CD4-positive, alpha-beta T cell treated with Interleukin-15 for 4 hours (primary cell): ENCODE measurements around the gene KRTAP10-6.
"Not testable (repeated sequence)": the region's sequence is repeated elsewhere in the genome, so short reads cannot be mapped to it uniquely, and the experiment has no call there.

ENCODE experiments used
- DNase-seq: peaks from one replicate; pipeline ENCODE4 v3.0.0-alpha.2; 2020; ENCODE audit warnings: low spot score

Gene KRTAP10-6

DNA sequence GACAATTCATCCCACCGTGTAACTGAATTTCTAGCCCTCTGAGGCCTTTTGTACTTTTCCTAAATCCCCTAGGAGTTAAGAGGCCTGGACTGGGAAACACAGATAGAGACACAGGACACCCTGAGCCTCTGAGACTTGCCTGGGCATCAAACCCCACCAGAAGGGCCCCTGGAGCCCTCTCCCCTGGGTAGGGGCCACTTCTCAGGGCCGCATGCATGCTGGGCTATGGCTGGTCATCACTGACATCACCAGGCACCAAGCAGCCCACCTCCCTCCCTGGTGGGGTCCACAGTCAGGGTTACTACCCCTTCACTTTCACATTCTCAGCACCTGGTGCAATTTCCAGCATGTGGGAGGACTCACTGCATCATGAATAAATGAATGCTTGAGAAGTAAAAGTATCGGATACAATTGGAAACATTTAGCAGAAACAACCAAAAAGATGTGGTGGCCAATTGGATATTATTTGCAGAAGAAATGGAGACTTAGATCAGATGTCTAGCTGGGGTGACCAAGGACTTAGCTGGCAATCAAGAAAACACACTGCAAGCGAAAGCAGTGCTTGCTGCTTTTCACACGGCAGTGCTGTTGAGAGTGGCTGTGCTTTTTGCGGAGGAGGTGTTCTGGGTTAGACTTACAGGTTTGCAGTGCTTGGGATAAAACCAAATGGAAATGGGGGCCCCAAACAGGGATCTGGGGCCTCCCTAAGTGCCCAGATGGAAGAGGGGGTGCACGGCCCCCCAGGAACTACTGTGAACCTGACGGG, 7.1 kb upstream of the KRTAP10-6 start:
- DNase-seq, result no peak

DNA sequence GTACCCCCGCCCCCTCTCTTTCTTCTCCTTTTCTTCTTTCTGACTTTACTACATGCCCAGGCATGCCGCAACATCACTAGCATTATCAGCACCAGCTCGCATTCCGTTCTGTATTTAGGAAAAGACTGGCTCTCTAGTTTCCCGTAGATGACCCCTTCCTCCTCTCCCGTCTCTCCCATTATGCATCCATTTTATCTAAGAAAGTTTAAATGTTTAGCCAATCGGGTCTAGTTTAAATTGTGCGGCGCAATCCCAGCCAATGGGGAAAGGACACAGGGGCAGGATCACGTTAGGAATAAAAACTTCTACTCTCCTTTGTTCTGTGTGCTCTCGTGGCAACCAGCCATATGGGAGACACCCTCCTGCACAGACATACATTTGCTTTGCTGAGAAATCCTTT, 5.8 kb upstream of the KRTAP10-6 start:
- no peak for DNase-seq

DNA sequence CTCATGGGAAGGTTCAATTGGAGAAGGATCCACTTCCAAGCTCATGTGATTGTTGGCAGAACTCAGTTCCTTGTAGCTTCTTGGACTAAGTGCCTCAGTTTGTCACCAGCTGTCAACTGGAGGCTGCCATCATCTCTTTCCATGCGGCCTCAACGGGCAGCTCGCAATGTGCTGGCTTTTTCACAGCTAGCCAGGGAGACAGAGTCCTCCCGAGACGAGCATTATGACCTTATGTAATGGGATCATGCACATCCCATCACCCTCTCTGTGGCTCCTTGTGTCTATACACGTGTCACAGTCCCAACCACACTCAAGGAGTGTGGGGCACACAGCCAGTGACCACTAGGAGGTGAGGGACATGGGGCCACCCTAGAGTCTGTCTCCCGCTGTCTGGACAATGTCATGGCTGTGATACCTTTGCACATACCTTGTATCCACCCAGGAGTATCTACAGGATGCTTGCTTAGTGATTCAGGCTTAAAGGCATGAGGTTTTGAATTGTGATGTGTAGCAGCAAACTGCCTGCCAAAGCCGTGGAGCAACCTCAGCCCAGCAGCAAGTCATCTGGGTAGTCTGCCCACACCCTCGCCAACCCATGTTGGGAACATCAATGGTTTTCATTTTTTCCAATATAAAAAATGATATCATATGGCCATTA, 3.9 kb upstream of the KRTAP10-6 start:
- no peak for DNase-seq

DNA sequence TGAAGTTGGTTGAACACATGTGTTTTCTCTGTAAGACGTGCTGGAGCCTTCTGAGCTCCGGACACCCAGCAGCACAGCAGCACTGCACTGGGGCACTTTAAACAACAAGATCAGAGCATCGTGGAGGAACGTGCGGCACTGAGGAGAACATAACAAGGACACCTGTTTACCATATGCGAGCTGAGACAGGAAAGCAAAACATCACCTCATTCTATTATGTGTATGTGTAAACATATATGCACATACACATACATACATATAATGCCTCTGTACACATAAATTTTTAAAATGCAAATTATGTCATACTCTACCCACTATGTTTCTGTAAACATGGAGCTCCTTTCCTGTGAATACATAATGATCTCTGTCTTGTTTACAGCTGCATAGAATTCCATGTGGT, 3.2 kb upstream of the KRTAP10-6 start:
- no peak for DNase-seq

DNA sequence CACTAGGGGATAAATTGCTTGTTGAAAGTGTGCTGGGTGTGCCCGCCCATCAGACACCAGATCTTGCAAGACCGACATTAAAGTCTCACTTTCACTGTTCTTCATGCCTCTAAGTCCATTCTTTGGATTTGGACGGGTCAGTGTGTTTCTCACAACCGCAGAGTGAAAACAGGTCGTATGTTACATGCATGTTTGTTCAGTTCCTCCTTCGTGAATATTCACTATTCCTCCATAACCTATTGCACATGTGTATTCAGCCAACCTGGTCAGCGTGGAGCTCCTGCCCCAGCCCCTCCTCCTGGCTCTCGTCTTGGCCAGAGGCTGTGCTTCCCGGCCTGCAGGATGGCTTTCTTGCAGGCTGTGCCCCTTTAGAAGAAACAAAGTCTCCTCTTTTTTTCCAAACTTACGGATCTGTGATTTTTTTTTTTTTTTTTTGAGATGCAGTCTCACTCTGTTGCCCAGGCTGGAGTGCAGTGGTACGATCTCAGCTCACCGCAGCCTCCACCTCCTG, 2.2 kb upstream of the KRTAP10-6 start:
- DNase-seq, result no peak

DNA sequence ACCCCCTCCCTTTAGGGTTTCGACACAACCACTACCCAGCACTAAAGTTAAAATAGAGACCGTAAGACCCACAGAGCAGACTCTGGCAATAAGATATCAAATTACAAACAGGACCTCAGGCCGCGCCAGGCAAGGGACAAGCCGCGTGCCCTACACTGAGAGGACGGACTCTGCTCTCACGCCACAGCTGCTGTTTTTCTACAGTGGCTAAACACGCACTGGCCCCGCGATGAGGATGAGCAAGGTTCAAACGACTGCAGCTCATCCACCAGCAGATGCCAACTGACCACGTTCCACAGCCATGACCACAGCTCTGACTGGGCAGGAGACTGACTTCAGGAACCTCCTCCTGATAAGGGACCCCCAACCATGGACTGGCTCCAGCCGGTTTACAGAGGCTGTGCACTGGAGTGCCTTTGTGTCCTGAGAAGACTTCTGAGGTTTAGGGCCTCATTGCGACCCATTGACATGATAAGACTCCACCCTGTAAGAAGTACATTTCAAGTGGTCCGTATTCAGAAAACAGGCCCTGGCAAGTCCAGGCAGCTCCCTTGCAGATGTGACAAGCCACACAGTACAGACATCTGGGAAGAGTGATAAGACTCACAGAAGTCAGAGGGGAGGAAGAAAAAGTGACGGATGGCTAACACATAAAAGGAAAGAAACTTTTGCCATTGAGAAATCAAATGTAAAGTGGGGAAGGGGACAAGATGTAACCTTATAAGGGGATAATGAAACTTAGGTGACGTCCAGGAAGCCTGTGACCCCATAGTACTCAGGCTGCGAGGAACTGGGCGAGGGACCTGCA, 1.5 kb upstream of the KRTAP10-6 start:
- no peak for DNase-seq

DNA sequence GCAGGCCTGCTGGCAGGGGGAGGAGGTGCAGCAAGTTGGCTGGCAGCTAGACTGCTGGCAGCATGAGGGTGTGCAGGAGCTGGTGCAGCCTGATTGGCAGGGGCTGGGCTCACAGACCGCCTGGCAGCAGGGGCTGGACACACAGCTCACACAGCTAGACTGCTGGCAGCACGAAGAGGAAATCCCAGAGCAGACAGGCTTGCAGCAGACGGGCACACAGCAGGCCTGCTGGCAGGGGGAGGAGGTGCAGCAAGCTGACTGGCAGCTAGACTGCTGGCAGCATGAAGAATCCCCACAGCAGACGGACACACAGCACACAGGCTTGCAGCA, 539 bp downstream of the KRTAP10-6 start:
- not testable (repeated sequence) for DNase-seq

DNA sequence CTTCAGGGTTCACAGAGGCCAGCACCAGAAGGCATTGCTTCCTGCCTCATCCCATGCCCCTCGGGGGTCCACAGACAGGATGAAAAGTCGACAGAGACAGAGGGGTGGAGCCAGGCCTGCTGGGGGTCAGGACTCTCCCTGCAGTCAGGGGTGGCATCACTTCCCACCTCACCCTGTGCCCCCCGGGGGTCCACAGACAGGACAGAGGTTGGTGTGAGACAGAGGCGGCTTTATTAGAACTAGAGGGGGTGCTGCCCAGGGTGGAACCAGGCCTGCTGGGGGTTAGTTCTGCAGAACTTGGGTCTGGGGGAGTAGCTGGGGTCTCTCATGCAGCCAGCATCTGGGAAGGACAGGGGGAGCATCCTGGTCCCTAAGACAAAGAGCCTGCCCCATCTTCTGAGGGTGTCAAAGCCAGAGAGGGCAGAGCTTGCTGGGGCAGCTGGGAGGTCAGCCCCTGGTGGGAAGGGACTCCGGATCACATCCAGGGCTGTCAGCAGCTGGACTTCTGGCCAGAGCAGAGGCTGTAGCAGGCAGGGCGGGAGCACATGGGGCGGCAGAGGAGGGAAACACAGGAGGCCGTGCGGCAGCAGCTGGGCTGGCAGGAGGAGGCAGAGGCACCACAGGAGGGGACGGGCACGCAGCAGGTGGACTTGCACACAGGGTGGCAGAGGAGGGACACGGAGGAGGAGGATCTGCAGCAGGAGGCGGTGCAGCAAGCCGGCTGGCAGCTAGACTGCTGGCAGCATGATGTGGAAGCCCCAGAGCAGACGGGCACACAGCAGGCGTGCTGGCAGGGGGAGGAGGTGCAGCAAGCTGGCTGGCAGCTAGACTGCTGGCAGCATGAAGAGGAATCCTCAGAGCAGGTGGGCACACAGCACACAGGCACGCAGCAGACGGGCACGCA, 1.2 kb downstream of the KRTAP10-6 start:
- DNase-seq, result not testable (repeated sequence)

DNA sequence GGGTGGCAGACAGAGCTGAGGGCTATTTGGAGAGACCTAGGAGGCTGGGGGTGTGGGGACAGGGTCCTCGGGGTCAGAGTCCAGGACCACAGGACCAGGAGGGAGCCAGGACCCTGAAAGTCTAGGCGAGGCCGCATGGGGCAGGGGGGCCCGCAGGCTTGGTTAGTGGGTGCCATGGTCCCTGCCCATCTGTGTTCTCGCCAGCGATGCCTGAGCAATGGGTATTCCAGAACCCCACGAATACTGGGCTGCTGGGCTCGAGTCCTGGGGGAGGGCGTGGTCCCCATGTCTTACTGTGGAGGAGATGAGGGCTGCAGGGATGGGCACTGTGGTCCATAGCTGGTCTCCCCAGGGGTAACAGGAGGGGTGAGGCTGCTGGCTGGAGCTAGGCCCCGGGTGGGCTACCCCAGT, 2.0 kb downstream of the KRTAP10-6 start:
- no peak for DNase-seq

DNA sequence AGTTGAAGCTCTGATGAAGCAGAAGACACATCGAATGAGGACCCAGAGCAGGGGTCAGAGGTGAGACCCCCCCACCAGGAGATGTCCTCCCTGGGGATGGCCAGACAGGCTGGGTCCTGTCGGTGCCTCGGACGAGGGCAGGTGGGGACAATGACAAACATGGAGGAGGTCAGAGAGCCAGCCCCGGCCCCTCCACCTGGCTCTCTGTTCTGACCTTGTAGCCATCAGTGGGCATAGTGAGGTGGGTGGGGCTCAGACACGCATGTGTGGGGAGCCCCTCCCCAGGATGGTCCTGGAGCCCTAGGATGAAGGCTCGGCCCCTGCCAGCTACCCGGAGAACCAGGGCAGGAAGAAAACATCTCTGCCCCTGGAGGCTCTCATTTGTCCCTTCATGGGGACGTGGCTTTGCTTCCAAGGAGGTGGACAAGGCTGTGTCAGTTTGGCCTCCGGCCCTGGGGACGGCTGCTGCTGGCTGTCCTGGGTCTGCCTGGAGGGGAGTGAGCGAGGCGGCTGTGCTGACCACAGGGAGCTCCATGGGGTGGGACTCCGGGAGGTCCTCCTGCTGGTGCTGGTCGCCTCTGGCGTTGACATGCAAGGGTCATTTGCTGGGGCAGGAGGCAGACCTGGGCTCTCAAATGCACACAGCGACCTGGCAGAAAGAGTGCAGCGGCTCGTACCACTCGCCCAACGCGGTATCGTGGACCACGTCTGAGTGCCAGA, 2.6 kb downstream of the KRTAP10-6 start:
- no peak for DNase-seq

DNA sequence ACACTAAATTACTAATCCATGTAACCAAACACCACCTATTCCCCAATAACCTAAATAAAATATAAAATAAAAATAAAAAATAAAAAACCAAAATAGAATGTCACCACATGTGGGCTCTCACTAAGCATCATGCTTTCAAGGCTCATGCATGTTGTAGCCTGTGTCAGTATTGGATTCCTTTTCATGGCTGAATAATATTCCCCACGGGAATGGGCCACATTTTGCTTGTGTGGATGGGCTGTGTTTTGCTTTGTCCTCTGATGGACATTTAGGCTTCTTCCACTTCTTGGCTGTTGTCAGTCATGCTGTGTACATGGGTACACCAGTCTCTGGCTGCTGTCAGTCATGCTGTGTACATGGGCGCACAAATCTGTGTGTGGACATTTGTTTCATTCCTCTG, 3.2 kb downstream of the KRTAP10-6 start:
- no peak for DNase-seq

DNA sequence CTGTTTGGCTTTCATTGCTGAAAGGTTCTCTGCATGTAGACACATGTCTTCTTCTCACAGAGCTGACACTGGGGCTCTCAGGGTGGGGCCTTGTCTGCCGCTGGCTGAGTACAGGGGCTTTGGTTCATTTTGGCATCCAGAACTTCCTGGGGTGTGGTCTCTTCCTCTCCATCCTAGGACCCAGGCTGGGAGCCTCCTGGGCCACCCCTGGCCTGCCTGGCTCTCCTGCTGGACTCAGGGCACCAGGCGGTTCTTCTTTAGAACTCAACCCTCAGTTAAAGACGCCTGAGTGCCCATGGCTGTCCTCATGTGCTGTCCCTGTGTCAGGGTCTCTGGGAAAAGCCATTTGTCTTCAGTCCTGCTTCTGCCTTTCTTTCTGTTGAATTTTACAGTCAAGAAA, 6.4 kb downstream of the KRTAP10-6 start:
- DNase-seq, result no peak

DNA sequence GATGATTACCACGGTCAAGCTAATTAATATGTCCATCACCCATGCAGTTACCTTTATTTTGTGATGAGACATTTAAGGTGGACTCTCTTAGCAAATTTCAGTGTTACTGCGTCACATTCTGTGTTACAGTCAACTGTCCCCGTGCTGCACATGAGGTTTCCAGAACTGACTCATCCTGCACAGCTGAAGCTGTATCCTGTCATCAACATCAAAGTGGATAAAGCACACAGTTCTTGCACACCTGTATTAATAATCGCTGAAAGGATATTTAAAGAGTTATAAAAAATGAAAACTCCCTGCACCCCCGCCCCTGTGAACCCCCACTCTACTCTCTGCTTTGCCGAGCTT, 8.5 kb downstream of the KRTAP10-6 start:
- DNase-seq, result peak; percentile 30

DNA sequence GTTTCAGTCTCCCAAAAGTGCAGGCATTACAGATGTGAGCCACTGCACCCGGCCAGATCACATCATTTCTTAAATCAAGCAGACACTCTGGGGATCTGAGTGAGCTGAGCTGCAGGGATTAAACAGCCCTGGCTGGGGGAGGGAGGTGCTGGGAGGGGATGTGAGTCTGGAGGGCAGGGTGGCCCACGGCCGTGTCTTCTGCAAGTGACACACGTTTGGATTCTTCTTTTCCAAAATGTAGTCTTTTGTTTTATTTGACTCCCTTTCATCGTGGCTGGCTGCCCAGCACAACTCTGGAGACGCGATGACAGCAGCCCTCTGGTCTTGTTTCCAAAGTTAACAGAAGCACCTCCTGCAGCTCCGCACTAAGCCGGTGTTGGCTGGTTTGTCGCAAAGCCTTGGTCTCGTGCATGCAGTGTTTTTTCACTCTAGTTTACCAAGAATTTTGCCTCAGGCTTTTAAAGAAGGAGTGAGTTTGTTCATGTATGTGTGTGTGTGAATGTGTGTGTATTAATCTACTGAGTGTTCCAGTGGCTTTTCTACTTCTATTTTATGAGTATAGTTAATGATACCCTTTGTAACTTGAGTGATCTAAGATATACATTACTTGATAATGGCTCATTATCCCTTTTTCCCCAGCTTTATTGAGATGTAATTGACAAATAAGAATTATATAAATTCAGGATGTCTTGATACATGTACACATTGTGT, 9.1 kb downstream of the KRTAP10-6 start:
- DNase-seq, result no peak

DNA sequence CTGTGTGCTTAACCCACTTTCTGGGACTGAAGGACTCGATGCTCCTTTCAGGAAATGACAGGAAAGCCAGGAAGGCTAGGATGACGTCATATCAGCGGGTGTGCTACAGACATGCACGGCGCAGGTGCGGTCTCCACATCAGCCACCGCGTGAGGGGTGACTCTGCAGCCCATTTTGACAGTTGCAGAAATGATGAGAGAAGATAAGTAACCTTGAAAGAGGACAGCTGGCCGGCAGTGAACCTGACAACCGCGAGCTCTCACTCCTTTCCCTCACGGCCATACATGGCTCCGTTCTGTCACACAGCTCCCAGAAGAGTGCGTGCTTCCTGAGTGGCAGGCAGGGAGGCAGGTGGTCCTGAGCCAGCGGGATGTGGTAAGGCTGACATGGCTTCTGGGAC, 10.2 kb downstream of the KRTAP10-6 start:
- DNase-seq, result no peak

DNA sequence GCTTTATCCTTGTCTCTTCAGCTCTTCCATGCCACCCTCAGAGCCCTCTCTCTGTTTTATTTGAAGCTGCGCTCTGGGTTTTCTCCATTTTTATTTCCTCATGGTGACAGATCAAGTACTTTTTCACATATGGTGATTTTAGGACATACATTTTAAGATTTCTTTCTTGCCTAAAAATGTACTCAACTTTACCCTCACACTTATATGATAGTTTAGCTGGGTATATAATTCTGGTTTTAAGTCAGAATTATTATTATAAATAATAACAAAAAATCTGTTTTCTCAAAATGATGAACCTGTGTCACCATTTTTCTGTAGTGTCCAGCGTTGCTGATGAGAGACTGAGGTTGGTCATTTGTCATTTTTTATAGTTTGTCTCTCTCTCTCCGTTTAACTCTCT, 11.1 kb downstream of the KRTAP10-6 start:
- no peak for DNase-seq

DNA sequence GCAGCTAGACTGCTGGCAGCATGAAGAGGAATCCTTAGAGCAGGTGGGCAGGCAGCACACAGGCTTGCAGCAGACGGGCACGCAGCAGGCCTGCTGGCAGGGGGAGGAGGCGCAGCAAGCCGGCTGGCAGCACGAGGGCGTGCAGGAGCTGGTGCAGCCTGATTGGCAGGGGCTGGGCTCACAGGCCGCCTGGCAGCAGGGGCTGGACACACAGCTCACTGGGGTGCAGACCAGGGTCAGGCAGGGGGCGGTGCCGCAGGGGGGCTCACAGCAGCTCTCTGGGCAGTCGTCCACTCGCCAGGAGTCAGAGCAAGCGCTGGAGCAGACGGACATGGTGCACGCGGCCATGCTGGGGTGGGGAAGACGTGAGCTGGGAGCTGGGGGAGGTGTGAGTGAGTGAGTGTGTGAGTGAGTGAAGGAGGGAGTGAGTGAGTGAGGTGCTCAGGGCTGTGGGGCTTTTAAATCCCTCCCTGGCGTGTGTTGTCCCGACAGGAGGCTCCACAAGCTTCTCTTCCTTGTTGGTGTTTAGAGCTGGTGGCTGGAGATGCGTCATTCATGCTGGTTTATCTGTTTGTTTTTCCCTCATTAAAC, 12.0 kb downstream of the KRTAP10-6 start, which contains the start of gene KRTAP10-5:
TSS of gene KRTAP10-5 (minus strand) at position 374 of the 591 bp plus-strand sequence. CDS start at position 348, 26 bp downstream.
- not testable (repeated sequence) for DNase-seq

DNA sequence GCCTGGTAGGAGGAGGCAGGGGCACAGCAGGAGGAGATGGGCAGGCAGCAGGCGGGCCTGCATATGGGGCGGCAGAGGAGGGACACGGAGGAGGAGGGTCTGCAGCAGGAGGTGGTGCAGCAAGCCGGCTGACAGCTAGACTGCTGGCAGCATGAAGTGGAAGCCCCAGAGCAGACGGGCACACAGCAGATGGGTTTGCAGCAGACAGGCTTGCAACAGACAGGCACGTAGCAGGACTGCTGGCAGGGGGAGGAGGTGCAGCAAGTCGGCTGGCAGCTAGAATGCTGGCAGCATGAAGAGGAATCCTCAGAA, 12.5 kb downstream of the KRTAP10-6 start:
- no peak for DNase-seq

DNA sequence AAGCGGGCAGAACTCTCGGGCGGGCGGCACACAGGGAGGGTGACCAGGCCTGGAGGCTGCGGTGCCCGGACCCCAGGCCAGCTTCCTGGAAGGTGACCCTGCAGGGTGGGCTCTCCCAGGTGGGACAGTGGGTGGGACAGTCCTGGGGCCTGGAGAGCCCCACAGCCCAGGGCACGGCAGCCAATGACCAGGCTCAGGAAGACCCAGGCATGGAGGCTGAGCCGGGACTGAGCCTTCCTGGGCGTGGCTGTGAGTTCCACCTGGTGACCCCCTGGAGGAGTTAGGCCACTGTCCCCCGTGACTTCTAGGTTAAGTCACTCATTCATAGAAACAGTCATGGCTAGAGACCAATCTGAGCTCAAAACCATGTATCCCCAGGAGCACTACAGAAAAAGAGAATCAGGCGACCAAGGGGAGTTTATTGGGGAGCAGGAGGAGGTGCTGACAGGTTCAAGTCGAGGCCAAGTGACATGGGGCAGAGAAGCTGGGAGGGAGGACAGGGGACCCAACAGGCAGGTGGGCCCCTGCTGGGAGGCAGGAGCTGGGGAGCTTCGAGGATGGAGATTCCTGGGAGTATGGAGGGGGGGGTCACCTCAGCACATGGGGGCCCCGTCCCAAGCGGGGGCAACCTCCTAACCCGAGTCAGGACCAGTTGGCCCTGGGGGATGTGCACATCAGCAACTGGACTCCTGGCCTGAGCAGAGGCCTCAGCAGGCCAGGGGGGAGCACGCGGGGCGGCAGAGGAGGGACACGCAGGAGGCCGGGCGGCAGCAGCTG, 13.1 kb downstream of the KRTAP10-6 start:
- DNase-seq, result no peak
